ENCODE measurements around the gene TNIK. TPM values are rescaled to one million over a fixed set of nuclear protein-coding genes. Genes with fewer than 3 reads are reported as not detected.

Gene TNIK
- total RNA-seq, 6 donors from 2014 or later: 23.2 to 74.4 (median 38.3) TPM

- 73 to 77% methylated on average over 1 of the region's 1 CpG for WGBS, 2 donors
- DNase-seq: no peak
- ATAC-seq (ENCODE audit: low FRiP score in 2 of 2): no peak
- H3K27me3 ChIP-seq: no peaks in the 10 kb centered on the region
- H3K36me3 ChIP-seq: peaks cover 0 to 5% (median 2%) of the 10 kb centered on the region in 4 donors
- H3K27ac ChIP-seq: no peak overlapping the region
- no peaks in the 10 kb centered on the region for H3K4me1 ChIP-seq
- no peak overlapping the region for H3K4me3 ChIP-seq
- H3K9me3 ChIP-seq: peaks cover 0 to 7% (median 0%) of the 10 kb centered on the region in 4 donors
- TF ChIP-seq POLR2A (IDR thresholded peaks at IDR 0.05): no peak
- TF ChIP-seq POLR2AphosphoS5 (IDR thresholded peaks at IDR 0.05): no peak
- TF ChIP-seq EP300 (IDR thresholded peaks at IDR 0.05): no peak
- TF ChIP-seq, protein P1, sequence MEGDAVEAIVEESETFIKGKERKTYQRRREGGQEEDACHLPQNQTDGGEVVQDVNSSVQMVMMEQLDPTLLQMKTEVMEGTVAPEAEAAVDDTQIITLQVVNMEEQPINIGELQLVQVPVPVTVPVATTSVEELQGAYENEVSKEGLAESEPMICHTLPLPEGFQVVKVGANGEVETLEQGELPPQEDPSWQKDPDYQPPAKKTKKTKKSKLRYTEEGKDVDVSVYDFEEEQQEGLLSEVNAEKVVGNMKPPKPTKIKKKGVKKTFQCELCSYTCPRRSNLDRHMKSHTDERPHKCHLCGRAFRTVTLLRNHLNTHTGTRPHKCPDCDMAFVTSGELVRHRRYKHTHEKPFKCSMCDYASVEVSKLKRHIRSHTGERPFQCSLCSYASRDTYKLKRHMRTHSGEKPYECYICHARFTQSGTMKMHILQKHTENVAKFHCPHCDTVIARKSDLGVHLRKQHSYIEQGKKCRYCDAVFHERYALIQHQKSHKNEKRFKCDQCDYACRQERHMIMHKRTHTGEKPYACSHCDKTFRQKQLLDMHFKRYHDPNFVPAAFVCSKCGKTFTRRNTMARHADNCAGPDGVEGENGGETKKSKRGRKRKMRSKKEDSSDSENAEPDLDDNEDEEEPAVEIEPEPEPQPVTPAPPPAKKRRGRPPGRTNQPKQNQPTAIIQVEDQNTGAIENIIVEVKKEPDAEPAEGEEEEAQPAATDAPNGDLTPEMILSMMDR (IDR thresholded peaks at IDR 0.05): no peak
Observed at GRCh38 chr3:171160325-171160724, 299.9 kb downstream of the TNIK start.

GRCh38 chr3:171159822-171160157 is 300.4 kb downstream of the TNIK start:
- Histone ChIP-seq H3K4me1 (no peaks in the 10 kb centered on the region), H3K27ac (no peak overlapping the region), H3K27me3 (no peaks in the 10 kb centered on the region), H3K9me3 (peaks cover 0 to 7% (median 0%) of the 10 kb centered on the region in 4 donors), H3K36me3 (peaks cover 0 to 5% (median 2%) of the 10 kb centered on the region in 4 donors), H3K4me3 (no peak overlapping the region)
- 90 to 95% methylated on average over 6 of the region's 6 CpGs for WGBS, 2 donors
- ATAC-seq (ENCODE audit: low FRiP score in 2 of 2): no peak
- no peak for DNase-seq
- TF ChIP-seq POLR2AphosphoS5 (IDR thresholded peaks at IDR 0.05): no peak
- TF ChIP-seq EP300 (IDR thresholded peaks at IDR 0.05): no peak
- TF ChIP-seq POLR2A (IDR thresholded peaks at IDR 0.05): no peak
- TF ChIP-seq, protein P1 (IDR thresholded peaks at IDR 0.05): no peak

- H3K36me3 ChIP-seq: peaks cover 0 to 5% (median 2%) of the 10 kb centered on the region in 4 donors
Observed at GRCh38 chr3:171159024-171159821, 301.0 kb downstream of the TNIK start.

GRCh38 chr3:171157980-171158379 is 302.2 kb downstream of the TNIK start:
- Histone ChIP-seq H3K9me3 (peaks cover 0 to 3% (median 0%) of the 10 kb centered on the region in 4 donors), H3K27ac (no peak overlapping the region), H3K27me3 (no peaks in the 10 kb centered on the region), H3K4me3 (no peak overlapping the region), H3K36me3 (peaks cover 0 to 5% (median 2%) of the 10 kb centered on the region in 4 donors), H3K4me1 (no peaks in the 10 kb centered on the region)
- ATAC-seq (ENCODE audit: low FRiP score in 2 of 2) (no peak), DNase-seq (no peak)
- TF ChIP-seq EP300 (IDR thresholded peaks at IDR 0.05) (no peak), POLR2AphosphoS5 (IDR thresholded peaks at IDR 0.05) (no peak), POLR2A (IDR thresholded peaks at IDR 0.05) (no peak)
- TF ChIP-seq, protein P1 (IDR thresholded peaks at IDR 0.05): no peak
- WGBS, 2 donors: 95 to 100% methylated on average over 2 to 3 of the region's 3 CpGs

More at GRCh38 chr3:171159024-171159821, 301.0 kb downstream of the TNIK start:
- TF ChIP-seq POLR2A (IDR thresholded peaks at IDR 0.05): no peak
- TF ChIP-seq POLR2AphosphoS5 (IDR thresholded peaks at IDR 0.05): no peak
- TF ChIP-seq EP300 (IDR thresholded peaks at IDR 0.05): no peak
- TF ChIP-seq, protein P1 (IDR thresholded peaks at IDR 0.05): no peak
- Histone ChIP-seq H3K27ac (no peak overlapping the region), H3K9me3 (peaks cover 0 to 7% (median 0%) of the 10 kb centered on the region in 4 donors), H3K27me3 (no peaks in the 10 kb centered on the region), H3K4me3 (no peak overlapping the region), H3K4me1 (no peaks in the 10 kb centered on the region)
- peak in 1 of 2 donors; percentile 47 for DNase-seq
- 80 to 82% methylated on average over 20 of the region's 20 CpGs for WGBS, 2 donors
- no peak for ATAC-seq (ENCODE audit: low FRiP score in 2 of 2)

Data from upper lobe of left lung (tissue), 6 donors.